Loucy (cell line): ENCODE results near the gene TBC1D20.
A peak's percentile ranks its signal among the peaks of the same experiment; 100 is the strongest.

Experiments
- CTCF ChIP-seq: fragments of 200-600 bp; sonication (generic); conservative IDR thresholded peaks from 2 replicates; pipeline ENCODE4 v1.5.1; 2014; ENCODE audit warnings: mild to moderate bottlenecking, antibody characterized with exemption, low read length
- EZH2phosphoT487 ChIP-seq: fragments of 200-600 bp; IDR thresholded peaks from 2 replicates; pipeline ENCODE4 v1.6.1; 2018; ENCODE audit warnings: antibody characterized with exemption, mild to moderate bottlenecking, moderate library complexity, borderline replicate concordance

- TF ChIP-seq CTCF (peak; percentile 76), EZH2phosphoT487 (no peak)
These were observed 16.7 kb upstream of the TBC1D20 start for GRCh38 chr20:478949-479429.
